NAMALWA (cell line): Measurements from ENCODE around the gene POSTN.
"Not testable (repeated sequence)": the region's sequence is repeated elsewhere in the genome, so short reads cannot be mapped to it uniquely, and the experiment has no call there.

Source experiments
- DNase-seq: peaks from one replicate; pipeline ENCODE4 v3.0.0-alpha.2; 2015; ENCODE audit warnings: low spot score

Gene POSTN

DNA sequence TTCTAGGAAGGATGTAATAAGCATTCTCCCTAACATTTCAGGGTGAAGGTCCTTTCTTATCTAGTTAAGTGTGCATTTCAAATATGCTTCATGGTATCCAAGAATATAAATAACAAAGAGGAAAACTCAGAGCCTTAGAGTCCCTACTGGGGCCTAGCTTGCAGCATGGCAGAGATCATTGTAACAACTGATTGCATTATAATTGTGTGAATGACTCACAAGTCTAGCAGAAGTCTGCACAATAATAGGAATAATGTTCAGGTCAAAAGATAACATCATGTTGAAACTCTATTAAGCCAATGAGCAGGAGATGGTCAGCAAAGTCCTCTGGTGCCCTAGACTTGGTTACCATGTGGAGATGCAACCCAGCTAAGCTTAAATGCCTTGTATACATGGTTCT, 3.4 kb downstream of the POSTN start:
- no peak for DNase-seq

- no peak for DNase-seq
Observed at GRCh38 chr13:37594550-37594949, 4.0 kb downstream of the POSTN start.

DNA sequence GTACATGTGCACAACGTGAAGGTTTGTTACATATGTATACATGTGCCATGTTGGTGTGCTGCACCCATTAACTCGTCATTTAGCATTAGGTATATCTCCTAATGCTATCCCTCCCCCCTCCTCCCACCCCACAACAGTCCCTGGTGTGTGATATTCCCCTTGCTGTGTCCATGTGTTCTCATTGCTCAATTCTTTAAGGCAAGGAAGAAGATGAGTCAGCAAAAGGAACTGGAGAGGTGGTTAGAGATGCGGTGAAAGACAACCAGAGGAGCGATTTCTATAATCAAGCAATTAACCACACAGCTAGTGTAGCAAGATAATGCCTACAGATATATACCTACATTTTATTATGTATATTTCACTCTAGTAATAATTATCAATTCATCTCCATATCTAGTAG, 9.2 kb downstream of the POSTN start:
- not testable (repeated sequence) for DNase-seq

GRCh38 chr13:37587236-37587635, 11.3 kb downstream of the POSTN start:
- no peak for DNase-seq

DNA sequence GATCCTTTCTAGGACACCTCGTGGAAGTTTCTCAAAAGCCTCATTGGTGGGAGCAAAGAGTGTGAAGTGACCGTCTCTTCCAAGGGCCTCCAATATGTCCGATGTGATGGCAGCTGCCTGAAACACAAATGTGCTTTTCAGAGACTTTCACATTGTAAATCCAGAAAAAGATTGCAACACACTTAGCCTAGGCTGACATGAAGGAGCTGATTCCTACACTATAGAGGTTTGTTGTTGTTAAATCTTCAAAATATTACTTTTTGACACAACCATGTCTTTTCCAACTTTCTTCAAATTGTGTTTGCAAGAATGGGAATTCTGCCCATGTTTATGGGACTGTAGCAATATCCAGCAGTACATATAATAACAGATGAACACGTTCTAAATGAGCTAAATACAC, 12.4 kb downstream of the POSTN start:
- DNase-seq: no peak

DNA sequence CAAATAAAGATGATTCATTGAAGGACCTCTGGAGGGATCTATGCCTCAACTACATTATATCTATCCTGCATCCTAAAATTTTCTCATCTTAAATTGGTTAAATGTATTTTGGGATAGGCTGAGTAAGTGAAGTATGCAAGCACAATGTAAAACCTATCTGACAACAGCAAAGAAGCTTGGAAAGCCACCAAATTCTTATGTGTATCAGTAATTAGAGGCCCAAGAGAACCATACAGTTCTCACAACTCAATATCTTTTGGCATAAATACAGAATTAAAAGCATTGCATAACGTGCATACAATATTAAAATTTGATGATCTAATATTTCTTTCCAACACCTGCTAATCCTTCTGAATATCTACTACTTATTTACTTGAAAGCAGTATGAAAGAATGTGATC, 13.0 kb downstream of the POSTN start:
- no peak for DNase-seq

GRCh38 chr13:37576601-37577000, 22.0 kb downstream of the POSTN start:
- no peak for DNase-seq

DNA sequence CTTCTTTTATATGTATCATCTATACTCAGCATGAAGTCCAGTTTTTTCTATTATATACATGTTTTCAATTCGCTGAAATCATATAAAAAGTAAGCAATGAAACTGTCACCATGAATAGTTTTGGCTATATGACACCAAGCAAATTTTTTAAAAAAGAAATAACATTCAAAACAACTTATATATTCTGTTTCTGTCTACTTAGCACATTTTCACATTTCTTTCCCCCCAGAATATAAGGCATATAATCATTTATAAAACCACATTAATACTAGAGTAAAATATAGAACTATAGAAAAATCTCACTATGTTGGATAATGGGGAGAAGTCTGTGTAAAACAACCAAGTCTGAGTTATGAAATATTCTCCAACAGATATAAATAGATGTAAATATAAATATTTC, 33.1 kb downstream of the POSTN start:
- no peak for DNase-seq

- no peak for DNase-seq
Observed at GRCh38 chr13:37561031-37561430, 37.5 kb downstream of the POSTN start.

DNA sequence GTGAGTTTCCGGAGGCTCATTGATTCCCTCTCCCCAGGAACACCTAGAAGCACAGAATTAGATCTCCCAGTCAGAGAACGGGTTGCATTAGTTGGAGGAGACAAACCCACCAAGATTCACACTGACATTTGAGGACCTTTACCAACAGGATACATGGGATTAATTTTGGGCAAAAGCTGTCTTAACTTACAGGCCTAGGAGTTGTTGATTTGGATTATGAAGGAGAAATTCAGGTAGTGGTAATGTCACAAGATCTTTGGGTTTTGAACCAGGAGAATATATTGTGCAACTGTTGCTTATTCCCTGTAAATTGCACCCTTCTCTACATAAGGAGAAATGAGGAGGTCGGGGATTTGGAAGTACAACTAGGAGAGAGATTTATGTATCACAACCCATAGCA, 38.0 kb downstream of the POSTN start:
- no peak for DNase-seq

GRCh38 chr13:37558766-37559165, 39.8 kb downstream of the POSTN start:
- DNase-seq: not testable (repeated sequence)

- DNase-seq: no peak
Observed at GRCh38 chr13:37546087-37546486, 52.5 kb downstream of the POSTN start.

DNA sequence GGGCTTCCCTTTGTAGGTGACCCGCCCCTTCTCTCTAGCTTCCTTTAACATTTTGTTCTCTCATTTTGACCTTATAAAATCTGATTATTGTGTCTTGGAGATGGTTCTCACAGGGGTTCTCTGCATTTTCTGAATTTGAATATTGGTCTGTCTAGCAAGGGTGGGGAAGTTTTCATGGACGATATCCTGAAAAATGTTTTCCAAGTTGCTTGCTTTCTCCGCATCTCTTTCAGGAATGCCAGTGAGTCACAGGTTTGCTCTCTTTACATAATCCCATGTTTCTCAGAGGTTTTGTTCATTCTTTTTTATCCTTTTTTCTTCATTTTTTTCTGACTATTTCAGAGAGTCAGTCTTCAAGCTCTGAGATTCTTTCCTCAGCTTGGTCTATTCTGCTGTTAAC, 53.6 kb downstream of the POSTN start:
- no peak for DNase-seq

GRCh38 chr13:37539976-37540605, 58.5 kb downstream of the POSTN start:
- DNase-seq: no peak

- DNase-seq: no peak
Observed at GRCh38 chr13:37539170-37539569, 59.4 kb downstream of the POSTN start.

- DNase-seq: no peak
Observed at GRCh38 chr13:37535501-37535900, 63.1 kb downstream of the POSTN start.

- no peak for DNase-seq
Observed at GRCh38 chr13:37534676-37535075, 63.9 kb downstream of the POSTN start.

- DNase-seq: no peak
Observed at GRCh38 chr13:37534181-37534580, 64.4 kb downstream of the POSTN start.

DNA sequence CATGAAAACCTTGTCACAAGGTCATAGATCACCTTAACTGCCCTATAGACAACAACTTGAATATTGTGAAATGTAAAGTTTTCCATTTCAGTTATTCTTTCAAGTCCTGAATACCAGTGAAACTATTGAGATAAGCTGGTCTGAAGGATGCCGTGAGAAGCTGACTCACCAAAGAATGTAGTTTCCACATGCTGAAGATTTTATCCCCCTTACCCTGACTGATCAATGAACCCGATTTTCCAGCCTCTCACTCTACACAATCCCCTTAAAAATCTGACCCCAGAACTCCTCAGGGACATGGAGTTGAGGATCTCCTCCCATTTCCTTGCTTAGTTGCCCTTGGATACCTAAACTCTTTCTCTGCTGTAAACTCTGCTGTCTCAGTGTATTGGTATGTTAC, 67.5 kb downstream of the POSTN start:
- no peak for DNase-seq

- DNase-seq: no peak
Observed at GRCh38 chr13:37529751-37530385, 68.7 kb downstream of the POSTN start.

GRCh38 chr13:37526710-37527473, 71.7 kb downstream of the POSTN start:
- no peak for DNase-seq

- no peak for DNase-seq
Observed at GRCh38 chr13:37515226-37515625, 83.3 kb downstream of the POSTN start.
